ENCODE measurements around the gene RBM23.
"Not testable (repeated sequence)": the region's sequence is repeated elsewhere in the genome, so short reads cannot be mapped to it uniquely, and the experiment has no call there.

RBM23 gene

DNA sequence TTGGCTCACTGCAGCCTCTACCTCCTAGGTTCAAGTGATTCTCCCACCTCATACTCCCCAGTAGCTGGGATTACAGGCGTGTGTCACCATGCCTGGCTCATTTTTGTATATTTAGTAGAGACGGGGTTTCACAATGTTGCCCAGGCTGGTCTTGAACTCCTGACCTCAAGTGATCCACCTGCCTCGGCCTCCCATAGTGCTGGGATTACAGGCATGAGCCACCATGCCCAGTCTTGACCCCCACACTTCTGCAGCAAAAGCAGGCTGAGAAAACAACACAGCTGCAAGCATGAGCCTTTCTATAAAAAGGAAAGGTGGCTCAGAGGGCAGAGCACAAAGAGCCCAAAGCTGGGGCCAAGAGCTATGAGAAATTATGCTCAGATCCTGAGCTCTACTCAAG, 58.6 kb downstream of the RBM23 start:
- not testable (repeated sequence) for DNase-seq

DNA sequence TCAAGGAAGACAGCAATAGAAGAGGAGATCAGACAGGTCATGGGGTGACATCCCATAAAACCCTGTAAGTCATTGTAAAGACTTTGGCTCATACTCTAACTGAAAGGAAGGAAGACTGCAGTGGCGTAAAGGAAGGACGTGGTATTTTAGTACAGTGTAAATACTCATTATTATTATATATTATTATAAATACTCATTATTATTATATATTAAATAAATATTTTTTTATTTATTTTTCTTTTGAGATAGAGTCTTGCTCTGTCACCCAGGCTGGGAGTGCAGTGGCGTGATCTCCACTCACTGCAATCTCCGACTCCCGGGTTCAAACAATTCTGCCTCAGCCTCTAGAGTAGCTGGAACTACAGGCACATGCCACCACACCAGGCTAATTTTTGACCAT, 62.5 kb downstream of the RBM23 start:
- DNase-seq = no peak

DNA sequence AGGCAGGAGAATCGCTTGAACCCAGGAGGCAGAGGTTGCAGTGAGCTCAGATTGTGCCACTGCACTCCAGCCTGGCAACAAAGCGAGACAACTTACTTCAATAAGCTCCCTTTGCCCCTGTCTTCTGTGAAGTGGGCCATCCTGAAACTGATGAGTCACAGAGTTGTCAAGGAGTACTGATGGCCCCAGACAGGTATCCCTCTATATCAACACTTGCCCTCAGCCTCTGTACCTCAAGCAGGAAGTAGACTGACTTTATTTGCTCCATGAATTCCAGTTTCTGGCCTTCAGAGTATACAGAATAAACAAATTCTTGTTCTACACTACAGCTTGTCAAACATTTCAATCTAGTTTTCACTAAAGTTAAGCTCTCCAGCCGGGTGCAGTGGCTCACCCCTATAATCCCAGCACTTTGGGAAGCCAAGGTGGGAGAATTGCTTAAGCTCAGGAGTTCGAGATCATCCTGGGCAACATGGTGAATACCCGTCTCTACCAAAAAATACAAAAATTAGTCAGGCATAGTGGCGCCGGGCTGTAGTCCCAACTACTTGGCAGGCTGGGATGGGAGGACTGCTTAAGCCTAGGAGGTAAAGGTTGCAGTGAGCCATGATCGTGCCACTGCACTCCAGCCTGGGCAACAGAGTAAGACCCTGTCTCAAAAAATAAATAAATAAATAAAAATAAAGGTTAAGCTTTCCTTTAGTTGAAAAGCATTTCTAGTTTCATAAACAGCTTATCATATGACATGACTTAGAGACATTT, 63.8 kb downstream of the RBM23 start:
- DNase-seq = no peak

DNA sequence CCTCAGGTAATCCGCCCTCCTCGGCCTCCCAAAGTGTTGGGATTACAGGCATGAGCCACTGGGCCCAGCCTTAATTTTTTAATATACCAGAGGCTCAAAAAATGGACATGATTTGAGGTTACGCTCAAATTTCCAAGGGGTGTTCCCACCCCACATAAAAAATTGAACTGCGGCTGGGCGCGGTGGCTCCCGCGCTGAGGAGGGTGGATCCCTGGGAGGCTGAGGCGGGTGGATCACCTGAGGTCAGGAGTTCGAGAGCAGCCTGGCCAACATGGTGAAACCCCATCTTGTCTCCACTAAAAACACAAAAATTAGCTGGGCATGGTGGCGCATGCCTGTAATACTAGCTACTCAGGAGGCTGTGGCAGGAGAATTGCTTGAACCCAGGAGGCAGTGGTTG, 64.7 kb downstream of the RBM23 start:
- not testable (repeated sequence) for DNase-seq

DNA sequence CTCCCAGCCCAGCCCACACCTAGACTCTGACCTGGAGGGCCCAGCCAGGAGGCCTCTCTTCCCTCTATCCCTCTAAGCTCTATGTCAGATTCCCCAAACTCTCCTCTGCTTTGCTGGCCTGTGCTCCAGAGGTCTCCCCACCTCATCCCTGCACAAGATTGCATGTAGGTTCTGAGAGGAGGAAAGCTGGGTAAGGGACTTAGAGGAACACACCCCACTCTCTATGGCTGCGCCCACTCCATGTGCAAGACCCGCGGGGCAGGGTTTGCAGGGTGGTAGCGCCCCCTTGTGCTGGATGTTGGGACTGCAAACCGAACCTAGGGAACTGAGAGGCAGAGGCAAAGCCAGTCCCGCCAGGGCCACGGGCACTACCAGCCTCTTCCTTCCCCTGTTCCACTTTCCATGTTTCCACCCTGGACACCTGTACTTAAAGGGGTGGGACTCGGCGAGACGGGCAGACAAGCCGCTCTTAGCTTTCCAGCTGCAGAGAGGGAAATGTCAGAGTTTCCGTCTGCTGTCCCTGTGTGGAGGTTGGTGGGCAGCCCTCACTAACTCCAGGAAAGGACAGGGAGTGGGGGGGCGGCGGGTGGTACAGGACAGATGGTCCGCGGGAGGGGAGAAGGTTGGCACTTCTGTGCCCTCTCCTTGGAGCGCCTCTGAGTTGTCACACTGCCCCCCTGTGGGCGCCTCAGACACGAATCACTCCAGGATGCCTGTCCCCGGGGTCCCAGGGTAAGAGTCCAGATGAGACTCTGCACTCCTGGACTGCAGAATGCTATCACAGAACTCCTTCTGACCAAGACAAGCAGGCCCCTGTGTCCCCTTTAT, 65.8 kb downstream of the RBM23 start:
- peak; percentile 72 for DNase-seq

DNA sequence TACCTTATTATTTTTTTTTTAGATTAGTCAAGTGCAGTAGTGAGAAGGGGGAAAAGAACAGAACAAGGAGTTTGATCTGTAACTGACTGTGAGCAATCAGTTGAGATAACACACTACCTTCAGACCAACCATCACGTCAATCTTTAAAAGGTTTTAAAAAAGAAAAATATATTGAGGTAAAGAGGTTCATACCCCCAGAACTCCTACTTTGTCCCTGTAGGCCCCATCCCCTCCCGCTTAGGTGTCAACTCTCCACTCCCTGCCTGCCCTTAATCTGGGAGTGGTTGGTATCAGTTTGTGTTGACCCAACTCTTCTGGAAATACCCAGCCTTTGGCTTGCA, 66.4 kb downstream of the RBM23 start:
- no peak for DNase-seq

DNA sequence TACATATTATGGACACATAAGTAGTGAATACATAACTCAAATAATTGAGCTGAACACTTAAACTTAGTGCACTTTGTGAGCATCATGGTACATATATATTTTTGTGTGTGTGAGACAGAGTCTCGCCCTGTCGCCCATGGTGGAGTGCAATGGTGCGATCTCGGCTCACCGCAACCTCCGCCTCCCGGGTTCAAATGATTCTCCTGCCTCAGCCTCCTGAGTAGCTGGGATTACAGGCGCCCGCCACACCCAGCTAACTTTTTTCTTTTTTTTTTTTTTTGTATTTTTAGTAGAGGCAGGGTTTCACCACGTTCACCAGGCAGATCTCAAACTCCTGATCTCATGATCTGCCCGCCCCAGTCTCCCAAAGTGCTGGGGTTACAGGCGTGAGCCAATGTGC, 66.8 kb downstream of the RBM23 start:
- DNase-seq = not testable (repeated sequence)

DNA sequence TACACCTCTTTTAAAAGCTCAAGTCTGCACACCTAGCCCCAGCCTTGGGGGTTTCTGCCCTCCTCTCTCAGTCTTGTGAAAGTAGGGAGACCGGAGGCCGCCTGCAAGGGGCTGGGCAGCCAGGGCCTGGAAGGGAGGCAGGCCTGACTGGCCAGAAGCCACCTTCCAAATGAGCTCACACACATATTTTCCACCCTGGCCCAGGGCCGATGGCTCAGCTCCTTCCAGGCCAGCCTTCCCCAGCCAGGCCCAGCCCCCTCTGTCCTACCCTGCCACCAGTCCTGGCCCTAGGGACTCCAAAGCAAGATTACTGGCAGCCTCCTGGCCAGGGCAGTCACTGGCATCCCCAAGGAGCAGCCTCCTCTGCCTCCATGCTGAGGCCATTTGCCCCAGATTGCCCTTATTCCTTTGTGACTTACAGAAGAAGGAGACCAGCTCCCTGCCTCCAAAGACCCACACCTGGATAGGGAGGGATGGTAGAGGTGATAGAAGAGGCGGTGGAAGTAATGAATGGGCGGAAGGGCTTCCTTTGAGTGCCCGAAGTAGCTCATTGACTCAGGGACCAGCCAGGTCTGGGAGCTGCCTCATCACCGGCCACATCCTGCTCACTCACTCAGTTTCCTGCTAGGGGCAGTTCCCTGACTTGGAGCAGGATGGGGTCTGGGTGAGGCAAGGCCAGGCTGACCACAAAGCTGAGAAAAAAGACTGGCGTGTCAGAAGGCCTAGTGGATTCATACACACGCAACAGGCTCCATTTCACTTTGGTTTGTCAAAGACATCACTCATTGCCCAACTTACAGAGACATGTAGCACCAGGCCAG, 67.8 kb downstream of the RBM23 start:
- DNase-seq = peak; percentile 81

DNA sequence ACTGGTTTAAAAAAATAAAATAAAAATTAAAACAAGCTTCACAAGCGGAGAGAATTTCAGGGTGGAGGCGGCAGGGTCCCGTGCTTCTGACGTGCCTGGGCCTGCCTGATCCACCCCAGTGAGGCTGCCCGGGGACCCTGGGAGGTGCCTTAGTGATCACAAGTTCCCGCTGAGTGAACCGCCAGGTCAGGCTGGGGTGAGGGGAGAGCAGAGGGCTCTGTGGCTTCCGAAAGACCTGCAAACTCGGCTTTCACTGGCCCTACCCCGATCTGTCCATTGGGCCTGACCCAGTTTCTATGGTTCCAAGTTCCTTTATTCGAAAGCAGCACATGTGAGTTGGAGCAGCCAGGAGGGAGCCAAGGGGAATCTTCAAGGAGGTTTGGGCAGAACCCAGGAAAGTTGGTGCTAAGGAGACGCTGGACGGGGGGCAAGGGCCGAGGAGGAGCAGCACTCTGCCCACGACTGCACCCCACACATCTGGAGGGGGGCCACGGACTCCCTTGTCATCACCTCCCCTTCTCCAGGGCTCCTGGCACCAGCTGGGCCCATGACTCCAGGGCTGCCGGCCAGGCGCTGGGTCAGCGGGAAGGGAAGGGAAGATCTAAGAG, 69.6 kb downstream of the RBM23 start:
- DNase-seq = no peak

DNA sequence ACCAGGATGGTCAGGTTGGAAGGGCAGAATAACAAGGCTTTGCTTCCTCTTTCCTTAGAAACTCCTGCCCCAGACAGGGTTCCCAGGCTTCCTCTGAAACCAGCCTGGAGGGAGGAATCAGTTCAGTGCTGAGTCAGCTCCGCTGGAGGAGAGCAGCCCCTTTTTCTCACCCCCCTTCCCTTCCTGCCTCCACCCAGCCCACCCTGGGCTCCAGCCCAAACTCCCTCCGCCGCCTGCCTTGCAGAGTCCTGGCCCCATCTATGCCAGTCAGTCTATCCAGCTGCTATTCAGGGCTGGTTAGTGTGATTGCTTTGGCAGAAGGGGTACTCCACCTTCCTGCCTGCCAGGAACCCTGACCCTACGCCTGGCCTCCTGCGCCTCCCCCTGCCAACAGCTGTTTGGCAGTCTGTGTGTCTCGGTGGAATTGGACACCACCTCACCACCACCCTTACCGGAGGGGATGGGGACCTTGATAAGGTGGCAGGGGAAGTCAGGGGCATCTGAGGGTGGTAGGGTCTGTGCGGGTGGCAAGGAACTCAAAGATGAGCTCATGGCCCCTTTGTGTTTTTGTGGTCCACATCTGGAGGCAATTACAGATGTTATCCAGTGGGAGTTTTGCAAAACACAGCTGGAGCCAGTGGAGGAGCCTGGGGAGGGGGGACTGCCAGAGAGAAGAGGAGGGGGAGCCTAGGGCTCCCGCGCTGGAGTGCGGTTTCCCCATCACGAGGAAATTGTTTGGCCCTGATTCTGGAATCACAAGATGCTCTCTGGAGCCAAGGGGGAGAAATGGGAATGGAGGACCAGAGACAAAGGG, 70.4 kb downstream of the RBM23 start:
- DNase-seq = no peak

DNA sequence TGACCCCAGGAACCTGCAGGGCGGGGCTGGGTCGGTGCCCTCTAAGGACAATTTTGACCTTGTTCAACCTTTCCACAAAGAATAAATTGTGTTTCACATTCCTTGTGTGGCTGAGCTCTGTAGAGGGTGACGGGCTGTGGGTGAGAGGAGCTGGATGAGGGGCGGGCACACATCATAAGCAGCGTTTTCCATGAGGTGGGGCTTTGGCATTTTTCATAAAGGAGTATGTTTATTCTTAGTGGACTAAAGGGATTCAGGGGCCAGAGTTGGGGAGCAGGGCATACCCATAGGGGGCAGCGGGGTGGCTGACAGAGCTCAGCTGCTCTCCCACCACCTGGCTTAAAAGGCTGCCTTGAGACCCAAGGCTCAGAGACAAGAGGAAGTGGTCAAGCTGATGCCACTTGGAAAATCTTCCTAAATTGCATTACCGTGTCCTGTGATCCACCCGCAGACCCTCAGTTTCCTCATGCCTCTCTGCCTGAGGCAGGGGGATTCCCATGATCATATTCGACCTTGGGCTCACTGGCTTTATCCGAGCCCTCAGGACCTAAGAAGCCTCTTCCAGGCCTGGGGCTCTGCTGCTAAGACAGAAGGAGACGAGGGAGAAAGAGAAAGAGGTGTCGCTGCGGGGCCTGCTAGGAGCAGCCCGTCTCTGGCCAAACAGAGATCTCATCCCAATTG, 71.1 kb downstream of the RBM23 start:
- no peak for DNase-seq

DNA sequence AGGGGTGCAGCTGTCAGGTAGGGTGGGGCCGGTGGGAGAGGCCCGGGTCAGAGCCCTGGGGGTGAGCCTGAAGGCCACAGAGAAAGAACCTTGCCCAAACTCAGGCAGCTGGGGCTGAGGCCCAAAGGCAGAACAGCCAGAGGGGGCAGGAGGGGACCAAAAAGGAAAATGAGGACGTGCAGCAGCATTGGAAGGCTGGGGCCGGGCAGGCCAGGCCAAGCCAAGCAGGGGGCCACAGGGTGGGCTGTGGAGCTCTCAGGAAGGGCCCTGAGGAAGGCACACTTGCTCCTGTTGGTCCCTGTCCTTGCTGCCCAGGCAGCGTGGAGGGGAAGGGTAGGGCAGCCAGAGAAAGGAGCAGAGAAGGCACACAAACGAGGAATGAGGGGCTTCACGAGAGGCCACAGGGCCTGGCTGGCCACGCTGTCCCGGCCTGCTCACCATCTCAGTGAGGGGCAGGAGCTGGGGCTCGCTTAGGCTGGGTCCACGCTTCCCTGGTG, 72.1 kb downstream of the RBM23 start:
- DNase-seq = no peak

DNA sequence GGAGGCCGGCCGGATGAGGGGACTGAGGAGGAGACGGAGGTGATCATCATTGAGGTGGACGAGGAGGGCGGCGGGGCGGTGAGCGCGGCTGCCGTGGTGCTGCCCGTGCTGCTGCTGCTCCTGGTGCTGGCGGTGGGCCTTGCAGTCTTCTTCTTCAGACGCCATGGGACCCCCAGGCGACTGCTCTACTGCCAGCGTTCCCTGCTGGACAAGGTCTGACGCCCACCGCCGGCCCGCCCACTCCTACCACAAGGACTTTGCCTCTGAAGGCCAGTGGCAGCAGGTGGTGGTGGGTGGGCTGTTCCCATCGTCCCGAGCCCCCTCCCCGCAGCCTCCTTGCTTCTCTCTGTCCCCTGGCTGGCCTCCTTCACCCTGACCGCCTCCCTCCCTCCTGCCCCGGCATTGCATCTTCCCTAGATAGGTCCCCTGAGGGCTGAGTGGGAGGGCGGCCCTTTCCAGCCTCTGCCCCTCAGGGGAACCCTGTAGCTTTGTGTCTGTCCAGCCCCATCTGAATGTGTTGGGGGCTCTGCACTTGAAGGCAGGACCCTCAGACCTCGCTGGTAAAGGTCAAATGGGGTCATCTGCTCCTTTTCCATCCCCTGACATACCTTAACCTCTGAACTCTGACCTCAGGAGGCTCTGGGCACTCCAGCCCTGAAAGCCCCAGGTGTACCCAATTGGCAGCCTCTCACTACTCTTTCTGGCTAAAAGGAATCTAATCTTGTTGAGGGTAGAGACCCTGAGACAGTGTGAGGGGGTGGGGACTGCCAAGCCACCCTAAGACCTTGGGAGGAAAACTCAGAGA, 72.9 kb downstream of the RBM23 start:
- DNase-seq = no peak

DNA sequence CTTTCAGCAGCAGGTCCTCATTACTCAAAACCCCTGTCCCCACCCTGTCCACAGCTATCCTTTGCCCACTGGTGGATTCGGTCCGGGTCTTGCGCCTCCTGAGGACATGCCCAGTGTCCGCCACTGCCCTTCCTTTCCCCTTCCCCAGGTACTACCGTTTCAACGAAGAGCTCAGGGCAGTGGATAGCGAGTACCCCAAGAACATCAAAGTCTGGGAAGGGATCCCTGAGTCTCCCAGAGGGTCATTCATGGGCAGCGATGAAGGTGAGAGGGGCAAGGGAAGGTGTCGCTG, 73.9 kb downstream of the RBM23 start:
- no peak for DNase-seq

DNA sequence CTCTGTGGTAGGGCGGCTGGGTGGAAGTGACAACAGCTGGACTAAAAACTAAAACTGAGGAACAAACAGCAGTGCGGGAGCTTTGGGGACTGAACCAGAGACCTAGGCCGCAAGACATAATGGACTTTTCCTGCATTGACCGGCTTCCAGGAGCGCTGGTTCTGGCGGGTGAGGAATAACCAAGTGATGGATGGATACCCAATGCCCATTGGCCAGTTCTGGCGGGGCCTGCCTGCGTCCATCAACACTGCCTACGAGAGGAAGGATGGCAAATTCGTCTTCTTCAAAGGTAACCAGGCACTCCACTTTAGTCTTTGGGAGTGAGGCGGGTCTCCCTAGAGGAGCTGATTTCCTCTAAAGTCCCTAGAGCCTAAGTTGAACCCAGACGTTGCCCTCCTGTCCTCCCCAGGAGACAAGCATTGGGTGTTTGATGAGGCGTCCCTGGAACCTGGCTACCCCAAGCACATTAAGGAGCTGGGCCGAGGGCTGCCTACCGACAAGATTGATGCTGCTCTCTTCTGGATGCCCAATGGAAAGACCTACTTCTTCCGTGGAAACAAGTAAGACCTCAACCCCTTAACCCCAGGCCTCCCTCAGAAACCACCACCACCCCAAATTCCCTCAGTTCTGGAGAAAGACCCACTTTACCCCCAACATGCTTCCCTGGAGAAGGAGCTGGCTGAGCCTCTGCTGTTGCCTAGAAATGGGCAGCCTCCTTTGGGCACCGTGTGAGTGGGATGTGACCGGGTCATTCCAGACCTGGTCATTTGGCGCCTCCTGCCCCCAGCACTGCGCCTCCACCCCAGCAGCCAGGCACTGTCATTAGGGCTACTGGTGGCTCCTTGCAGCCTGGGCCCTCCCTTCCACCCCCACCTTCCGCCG, 74.5 kb downstream of the RBM23 start:
- no peak for DNase-seq
